NCI-H2171 treated with DMSO at 0.1 percent for 48 hours (cell line): Measurements from ENCODE around the gene CLDN5.

Source experiments
- DNase-seq: peaks from one replicate; lab custom pipeline; 2025; lab: John Stamatoyannopoulos, UW

Gene CLDN5

GRCh38 chr22:19479355-19480172 is 44.6 kb downstream of the CLDN5 start, which contains the start of gene CDC45:
TSS of gene CDC45 (plus strand) at chr22:19479920. CDS start at chr22:19479969, 49 bp downstream.
- DNase-seq, result peak; percentile 99

- peak; percentile 90 for DNase-seq
Measured at GRCh38 chr22:19478901-19479354, 45.3 kb downstream of the CLDN5 start, which contains the start of gene UFD1. TSS of gene UFD1 (minus strand) at chr22:19479193. CDS start at chr22:19479085, 108 bp downstream.

- no peak for DNase-seq
Measured at GRCh38 chr22:19478045-19478900, 45.9 kb downstream of the CLDN5 start.

- DNase-seq, result peak; percentile 22
Measured at GRCh38 chr22:19477321-19478044, 46.7 kb downstream of the CLDN5 start.

- no peak for DNase-seq
Measured at GRCh38 chr22:19476023-19476422, 48.2 kb downstream of the CLDN5 start.

GRCh38 chr22:19473578-19473977 is 50.6 kb downstream of the CLDN5 start:
- DNase-seq, result no peak
